K562 (cell line): ENCODE measurements around the gene TMEM167B. TPM values are rescaled to one million over a fixed set of nuclear protein-coding genes. Genes with fewer than 3 reads are reported as not detected.

ENCODE experiments used
- FOXJ3 ChIP-seq: sonication (generic); formaldehyde crosslinking; IDR thresholded peaks from 2 replicates; pipeline ENCODE4 v1.4.0; 2020; ENCODE audit warnings: mild to moderate bottlenecking, missing genetic modification reagents
- FUS ChIP-seq: fragments of 200-400 bp; formaldehyde crosslinking; optimal IDR thresholded peaks from 2 replicates; pipeline ENCODE3; 2017; ENCODE audit warnings: low read depth, low read length
- KLF16 ChIP-seq: IDR thresholded peaks from 2 replicates; pipeline ENCODE4 v1.6.1; 2016; ENCODE audit warnings: antibody characterized with exemption
- NCOA6 ChIP-seq: fragments of 450-650 bp; IDR thresholded peaks from 2 replicates; pipeline ENCODE4 v1.6.1; 2017; ENCODE audit warnings: mild to moderate bottlenecking
- POLR2H ChIP-seq: IDR thresholded peaks from 2 replicates; pipeline ENCODE4 v1.6.1; 2016; ENCODE audit warnings: missing genetic modification characterization, low read depth, mild to moderate bottlenecking, control low read depth, missing compliant biosample characterization, moderate library complexity
- SNIP1 ChIP-seq: fragments of 450-650 bp; IDR thresholded peaks from 2 replicates; pipeline ENCODE4 v1.7.1; 2017; ENCODE audit warnings: low read depth, mild to moderate bottlenecking
- ZBTB17 ChIP-seq: fragments of 450-650 bp; formaldehyde crosslinking; IDR thresholded peaks from 2 replicates; pipeline ENCODE4 v1.4.0; 2020; ENCODE audit warnings: mild to moderate bottlenecking
- ZNF23 ChIP-seq: fragments of 250-450 bp; sonication (Bioruptor Pico); IDR thresholded peaks from 2 replicates; pipeline ENCODE4 v1.4.0; 2020; ENCODE audit warnings: mild to moderate bottlenecking
- ZNF280B ChIP-seq: fragments of 250-450 bp; sonication (Bioruptor Pico); IDR thresholded peaks from 2 replicates; pipeline ENCODE4 v1.5.1; 2021; ENCODE audit warnings: mild to moderate bottlenecking
- ZNF79 ChIP-seq: fragments of 250-450 bp; sonication (Bioruptor Pico); IDR thresholded peaks from 2 replicates; pipeline ENCODE4 v1.4.0; 2020; ENCODE audit warnings: low read depth, mild to moderate bottlenecking, moderate library complexity
- polyA plus RNA-seq, 8 experiments: library from polyadenylated mRNA; depleted of rRNA in 4 of 8; stranded (reverse) in 5 of 8; unstranded in 3 of 8; fragments of >200 nt; fragmentation: Nextera tagmentation in 2 of 8; fragmentation: Illumina TruSeq in 1 of 8; extraction: Ambion mirVana in 2 of 8; extraction: Trizol in 1 of 8; gene quantifications; 2 replicates each; pipeline versions ENCODE4 v1.2.1 to v1.2.3, GENCODE V29; 2011 to 2014; ENCODE audit warnings: inconsistent platforms in 1 of 8, missing spikeins in 1 of 8
- total RNA-seq, 7 experiments: library from RNA; depleted of rRNA in 6 of 7; stranded (reverse); fragments of >200 nt in 6 of 7; fragmentation: Illumina TruSeq in 2 of 7; extraction: Trizol in 2 of 7; gene quantifications; 2 replicates each; pipeline versions ENCODE4 v1.2.1 to v1.2.3, GENCODE V29; 2011 to 2021; ENCODE audit warnings: low replicate concordance in 1 of 7
- TF ChIP-seq, protein P1 (sequence below), 2 experiments: fragments of 450-650 bp in 1 of 2; sonication (generic) in 1 of 2; formaldehyde crosslinking in 1 of 2; IDR thresholded peaks; 2 replicates each; pipeline versions ENCODE4 v1.7.1 to v1.9.0; 2016 to 2022; ENCODE audit warnings: inconsistent platforms in 1 of 2, mild to moderate bottlenecking in 1 of 2, missing genetic modification reagents in 1 of 2
- TF ChIP-seq, protein P2 (sequence below): fragments of 450-650 bp; IDR thresholded peaks from 2 replicates; pipeline ENCODE4 v1.6.1; 2018; ENCODE audit warnings: mild to moderate bottlenecking, low read depth; ENCODE audit not compliant: partially characterized antibody

TMEM167B gene
- total and polyA plus RNA-seq, 9 of the 15 experiments (the other 6 are each of a cell fraction or from before 2014, with no cell fraction given) = 17.2 to 36.4 (median 32.2) TPM

DNA sequence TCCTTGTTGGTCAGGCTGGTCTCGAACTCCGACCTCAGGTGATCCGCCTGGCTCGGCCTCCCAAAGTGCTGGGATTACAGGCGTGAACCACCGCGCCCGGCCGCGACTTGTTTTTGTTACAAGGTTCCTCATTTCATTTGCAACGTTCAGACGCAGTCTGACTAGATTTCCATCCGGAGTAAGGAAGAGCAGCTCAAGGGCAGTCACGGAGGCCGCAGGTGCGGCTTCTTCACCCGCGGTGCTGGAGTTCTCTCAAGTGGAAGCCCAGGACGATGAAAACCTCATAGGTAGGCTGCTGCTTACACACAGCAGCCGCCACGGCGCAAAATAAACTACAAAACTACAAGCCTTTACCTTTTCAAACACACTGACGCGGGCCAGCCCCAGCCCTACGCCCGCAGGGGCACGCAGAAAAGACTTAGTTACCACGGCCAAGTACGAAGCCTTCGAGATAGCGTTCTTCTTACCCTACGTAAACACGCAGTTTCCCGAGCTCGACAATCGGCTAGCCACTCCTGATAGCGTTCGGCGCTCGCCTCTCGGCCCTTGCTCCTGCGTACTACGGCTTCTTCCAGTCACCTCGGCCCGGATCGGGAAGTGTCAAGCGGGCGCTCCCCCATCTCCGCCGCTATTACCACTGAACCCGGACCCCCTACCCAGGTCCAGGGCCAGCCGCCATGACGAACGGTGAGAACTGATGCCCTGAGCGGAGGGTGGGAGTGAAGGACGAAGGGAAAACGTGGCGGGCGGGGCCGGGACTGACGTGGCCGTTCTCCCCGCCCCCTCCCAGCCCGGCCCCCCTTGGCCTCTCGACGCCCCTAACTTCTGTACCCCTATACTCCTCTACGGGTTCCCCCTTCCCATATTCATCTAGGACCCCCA is at the start of gene TMEM167B (continued):
- TF ChIP-seq, protein P1, sequence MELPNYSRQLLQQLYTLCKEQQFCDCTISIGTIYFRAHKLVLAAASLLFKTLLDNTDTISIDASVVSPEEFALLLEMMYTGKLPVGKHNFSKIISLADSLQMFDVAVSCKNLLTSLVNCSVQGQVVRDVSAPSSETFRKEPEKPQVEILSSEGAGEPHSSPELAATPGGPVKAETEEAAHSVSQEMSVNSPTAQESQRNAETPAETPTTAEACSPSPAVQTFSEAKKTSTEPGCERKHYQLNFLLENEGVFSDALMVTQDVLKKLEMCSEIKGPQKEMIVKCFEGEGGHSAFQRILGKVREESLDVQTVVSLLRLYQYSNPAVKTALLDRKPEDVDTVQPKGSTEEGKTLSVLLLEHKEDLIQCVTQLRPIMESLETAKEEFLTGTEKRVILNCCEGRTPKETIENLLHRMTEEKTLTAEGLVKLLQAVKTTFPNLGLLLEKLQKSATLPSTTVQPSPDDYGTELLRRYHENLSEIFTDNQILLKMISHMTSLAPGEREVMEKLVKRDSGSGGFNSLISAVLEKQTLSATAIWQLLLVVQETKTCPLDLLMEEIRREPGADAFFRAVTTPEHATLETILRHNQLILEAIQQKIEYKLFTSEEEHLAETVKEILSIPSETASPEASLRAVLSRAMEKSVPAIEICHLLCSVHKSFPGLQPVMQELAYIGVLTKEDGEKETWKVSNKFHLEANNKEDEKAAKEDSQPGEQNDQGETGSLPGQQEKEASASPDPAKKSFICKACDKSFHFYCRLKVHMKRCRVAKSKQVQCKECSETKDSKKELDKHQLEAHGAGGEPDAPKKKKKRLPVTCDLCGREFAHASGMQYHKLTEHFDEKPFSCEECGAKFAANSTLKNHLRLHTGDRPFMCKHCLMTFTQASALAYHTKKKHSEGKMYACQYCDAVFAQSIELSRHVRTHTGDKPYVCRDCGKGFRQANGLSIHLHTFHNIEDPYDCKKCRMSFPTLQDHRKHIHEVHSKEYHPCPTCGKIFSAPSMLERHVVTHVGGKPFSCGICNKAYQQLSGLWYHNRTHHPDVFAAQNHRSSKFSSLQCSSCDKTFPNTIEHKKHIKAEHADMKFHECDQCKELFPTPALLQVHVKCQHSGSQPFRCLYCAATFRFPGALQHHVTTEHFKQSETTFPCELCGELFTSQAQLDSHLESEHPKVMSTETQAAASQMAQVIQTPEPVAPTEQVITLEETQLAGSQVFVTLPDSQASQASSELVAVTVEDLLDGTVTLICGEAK (IDR thresholded peaks at IDR 0.05) = no peak; the same call in 1 of the 2 replicates
- TF ChIP-seq, protein P1 (CRISPR knock-in tag; IDR thresholded peaks at IDR 0.05) = no peak; the same call in 1 of the 2 replicates
- TF ChIP-seq, protein P2, sequence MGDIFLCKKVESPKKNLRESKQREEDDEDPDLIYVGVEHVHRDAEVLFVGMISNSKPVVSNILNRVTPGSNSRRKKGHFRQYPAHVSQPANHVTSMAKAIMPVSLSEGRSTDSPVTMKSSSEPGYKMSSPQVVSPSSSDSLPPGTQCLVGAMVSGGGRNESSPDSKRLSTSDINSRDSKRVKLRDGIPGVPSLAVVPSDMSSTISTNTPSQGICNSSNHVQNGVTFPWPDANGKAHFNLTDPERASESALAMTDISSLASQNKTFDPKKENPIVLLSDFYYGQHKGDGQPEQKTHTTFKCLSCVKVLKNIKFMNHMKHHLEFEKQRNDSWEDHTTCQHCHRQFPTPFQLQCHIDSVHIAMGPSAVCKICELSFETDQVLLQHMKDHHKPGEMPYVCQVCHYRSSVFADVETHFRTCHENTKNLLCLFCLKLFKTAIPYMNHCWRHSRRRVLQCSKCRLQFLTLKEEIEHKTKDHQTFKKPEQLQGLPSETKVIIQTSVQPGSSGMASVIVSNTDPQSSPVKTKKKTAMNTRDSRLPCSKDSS = no peak
- TF ChIP-seq FUS (no peak), ZBTB17 (CRISPR knock-in tag) (peak; percentile 100), FOXJ3 (CRISPR knock-in tag) (no peak), POLR2H (tag) (peak; percentile 74), KLF16 (no peak), SNIP1 (0 out of 2 replicates have a peak, but pooled peaks have one; percentile 26), ZNF23 (CRISPR knock-in tag) (peak; percentile 24; the same call in 1 of the 2 replicates), NCOA6 (peak; percentile 82; the same call in 1 of the 2 replicates), ZNF79 (CRISPR knock-in tag) (no peak), ZNF280B (CRISPR knock-in tag) (no peak)
